ENCODE data around the gene CCDC170.
"Not testable (repeated sequence)": the region's sequence is repeated elsewhere in the genome, so short reads cannot be mapped to it uniquely, and the experiment has no call there.

CCDC170 gene

DNA sequence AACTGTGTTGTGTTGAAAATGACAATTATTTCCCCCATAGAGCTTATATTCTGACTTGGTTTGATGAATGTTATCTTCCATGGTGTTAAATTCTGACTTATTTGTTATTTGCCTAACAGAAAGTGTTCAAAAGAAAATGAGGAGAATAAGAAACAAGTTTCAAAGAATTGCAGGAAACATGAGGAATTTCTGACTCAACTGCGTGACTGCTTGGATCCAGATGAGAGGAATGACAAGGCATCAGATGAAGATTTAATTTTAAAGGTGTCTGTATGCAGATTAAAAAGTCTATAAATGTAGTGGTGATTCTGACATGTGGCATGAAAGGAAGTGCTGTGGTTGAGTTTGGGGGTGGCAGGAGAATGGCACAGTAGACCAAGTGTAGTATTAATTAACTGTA is 50.6 kb downstream of the CCDC170 start:
- no peak for DNase-seq (ENCODE audit: low spot score)
- no peak for FAIRE-seq

DNA sequence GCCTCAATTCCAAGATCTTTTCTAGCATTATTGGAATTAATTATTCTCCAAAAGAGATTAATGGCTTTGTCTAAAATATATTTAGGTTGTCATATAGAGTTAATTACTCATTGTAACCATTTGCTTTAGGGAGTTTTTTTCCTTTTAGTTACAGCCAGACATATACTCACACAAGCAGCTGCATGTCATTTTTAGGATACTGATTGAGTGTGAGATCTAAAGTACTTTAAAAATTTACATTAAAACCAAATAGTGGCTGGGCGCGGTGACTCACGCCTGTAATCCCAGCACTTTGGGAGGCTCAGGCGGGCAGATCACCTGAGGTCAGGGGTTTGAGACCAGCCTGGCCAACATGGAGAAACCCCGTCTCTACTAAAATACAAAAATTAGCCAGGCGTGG is 51.1 kb downstream of the CCDC170 start:
- not testable (repeated sequence) for FAIRE-seq; DNase-seq (ENCODE audit: low spot score)

DNA sequence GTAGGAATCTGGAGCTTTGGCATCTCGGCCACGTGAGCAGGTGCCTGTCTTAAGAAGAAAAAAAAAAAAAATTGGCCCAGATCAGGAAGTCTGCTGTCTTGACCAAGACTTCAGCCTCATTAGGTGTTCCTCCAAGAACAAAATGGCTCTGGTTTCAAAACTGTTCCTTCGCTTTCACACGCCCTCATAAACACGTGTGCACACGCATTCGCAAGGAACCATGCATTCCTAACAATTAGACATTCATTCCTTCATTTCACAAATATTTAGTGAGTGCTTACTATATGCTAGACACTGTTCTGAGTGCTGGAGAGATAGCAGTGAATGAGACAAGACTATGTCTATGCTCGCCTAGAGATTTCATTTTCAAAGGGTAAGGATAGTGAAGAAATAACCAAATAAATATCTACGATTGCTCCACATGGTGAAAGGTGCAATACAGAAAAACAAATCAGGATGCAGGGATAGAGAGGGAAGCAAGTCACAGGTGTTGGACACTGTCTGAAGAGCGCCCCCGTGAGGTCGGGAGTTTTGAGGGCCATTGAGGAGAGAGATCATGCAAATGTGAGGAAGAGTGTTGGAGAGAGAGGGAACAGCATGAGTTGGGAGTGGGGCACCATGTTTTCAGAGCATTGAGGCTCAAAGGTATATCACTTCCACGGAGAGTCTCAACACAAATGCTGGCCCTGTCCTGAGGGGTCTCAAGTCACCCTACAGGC is 53.3 kb downstream of the CCDC170 start:
- FAIRE-seq (no peak), DNase-seq (ENCODE audit: low spot score) (no peak)

DNA sequence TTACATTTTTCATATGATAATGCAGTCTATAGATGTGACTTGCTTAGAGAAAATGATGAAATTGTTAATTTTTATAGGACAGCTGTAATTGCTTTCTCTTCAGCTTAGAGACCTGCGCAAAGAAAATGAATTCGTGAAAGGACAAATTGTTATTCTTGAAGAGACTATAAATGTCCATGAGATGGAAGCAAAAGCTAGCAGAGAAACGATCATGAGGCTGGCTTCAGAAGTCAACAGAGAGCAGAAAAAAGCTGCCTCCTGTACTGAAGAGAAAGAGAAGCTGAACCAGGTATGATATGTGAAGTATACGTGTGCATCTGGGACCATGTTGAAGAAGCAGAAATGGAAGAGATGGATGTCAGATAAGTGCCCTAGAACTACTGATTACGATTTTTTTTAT is 54.4 kb downstream of the CCDC170 start:
- DNase-seq (ENCODE audit: low spot score) = no peak
- no peak for FAIRE-seq

DNA sequence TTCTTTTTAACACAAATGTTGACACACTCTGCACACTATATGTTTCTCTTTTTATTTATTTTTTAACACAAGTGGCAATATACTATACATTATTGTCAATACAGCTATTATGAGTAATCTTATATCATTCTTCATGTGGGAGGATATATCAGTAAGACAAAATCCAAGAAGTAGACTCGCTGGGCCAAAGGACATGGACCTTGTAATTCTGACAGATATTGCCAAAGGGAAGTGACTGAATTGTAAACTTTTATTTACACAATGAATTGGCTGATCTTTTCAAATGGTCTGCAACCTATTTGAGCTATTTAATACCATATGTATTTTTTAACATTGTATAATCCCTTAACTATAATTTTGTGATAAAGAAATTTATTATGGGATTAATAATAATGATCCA is 56.0 kb downstream of the CCDC170 start:
- FAIRE-seq = no peak
- no peak for DNase-seq (ENCODE audit: low spot score)

DNA sequence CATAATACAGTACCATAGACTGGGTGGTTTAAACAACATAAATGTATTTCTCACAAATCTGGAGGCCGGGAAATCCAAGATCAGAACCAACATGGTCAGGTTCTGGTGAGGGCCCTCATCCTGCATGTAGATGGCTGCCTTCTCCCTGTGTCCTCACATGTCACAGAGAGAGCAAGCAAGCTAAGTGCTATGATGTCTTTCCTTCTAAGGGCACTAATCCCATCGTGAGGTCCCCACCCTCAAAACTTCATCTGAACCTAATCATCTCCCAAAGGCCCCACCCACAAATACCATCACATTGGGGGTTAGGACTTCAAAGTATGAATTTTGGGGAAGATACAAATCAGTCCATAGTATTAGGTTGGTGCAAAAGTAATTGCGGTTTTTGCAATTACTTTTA is 56.8 kb downstream of the CCDC170 start:
- FAIRE-seq = no peak

DNA sequence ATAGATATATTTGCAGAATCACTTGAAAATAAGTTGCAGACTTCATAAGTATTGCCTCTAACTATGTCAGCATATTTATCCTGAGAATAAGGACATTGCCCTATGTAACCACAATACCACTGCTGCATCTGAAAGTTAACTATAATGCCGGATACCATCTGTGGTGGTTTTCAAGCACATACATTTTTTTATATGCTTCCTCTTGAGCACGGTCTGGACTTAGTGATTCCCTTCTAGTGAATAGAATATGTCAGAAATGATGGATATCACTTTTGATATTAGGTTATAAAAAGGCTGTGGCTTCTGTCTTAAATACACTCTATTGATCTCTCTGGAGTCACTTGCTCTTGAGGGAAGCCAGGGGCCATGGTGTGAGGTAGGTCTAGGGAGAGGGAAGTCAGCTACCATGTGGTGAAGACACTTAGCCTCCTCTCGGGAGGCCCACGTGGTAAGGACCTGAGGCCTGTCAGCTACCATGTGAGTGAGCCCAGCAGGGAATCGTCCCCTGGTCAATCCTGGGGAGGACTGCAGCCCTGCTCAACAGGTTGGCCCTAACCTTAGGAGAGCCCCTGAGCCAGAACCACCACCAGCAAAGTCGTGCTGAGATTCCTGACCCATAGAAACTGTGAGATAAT is 57.5 kb downstream of the CCDC170 start:
- no peak for DNase-seq (ENCODE audit: low spot score)
- no peak for FAIRE-seq

More for the DNA sequence above, 56.8 kb downstream of the CCDC170 start:
- no peak for DNase-seq (ENCODE audit: low spot score)

DNA sequence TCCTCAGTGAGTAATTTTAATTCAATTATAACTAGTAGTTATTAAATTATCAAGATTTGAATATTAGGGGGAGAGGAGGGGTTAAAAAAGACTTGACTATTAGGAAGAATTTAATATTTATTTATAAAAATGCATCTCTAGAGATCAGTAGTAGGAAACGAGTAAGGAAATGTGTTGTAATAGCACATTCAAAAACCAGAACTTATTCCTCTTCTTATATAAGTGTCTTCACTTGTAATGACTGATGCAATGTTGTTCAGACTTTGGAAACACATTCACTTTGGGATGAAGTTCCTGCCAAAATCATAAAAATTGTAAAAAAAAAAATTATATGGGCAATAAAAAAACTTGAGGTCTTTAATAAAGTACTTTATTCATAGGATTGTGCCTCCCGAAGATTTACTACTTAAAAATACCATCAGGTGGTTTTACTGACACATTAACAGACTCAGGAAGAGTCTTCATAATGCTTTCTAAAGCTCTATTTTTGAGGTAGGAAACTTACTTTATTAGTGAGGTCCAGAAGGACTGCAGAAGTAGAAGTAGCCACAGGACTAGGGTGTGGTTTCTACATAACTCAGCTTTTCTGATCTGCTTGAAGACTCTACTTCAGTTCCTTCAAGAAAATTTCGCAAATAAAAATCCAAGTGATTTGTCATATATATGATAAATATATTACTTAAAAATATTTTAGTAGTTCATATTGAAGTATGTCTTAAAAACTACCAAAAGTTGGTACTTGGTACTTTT is 59.8 kb downstream of the CCDC170 start:
- no peak for FAIRE-seq

DNA sequence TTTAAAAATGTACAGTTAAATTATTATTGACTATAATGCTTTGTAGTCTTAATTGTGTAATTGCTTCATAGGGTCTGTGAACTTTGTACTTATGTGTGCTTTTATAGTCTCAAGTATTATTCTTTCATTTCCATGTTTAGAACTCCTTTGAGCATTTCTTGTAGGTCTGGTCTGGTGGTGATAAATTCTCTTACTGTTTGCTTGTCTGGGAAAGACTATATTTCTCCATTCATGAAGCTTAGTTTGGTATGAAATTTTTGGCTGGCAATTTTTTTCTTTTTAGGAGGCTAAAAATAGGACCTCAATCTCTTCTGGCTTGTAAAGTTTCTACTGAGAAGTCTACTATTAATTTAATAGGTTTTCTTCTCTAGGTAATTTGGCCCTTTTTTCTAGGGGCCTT is 67.4 kb downstream of the CCDC170 start:
- no peak for DNase-seq (ENCODE audit: low spot score)
- no peak for FAIRE-seq

More for the DNA sequence above, 59.8 kb downstream of the CCDC170 start:
- DNase-seq (ENCODE audit: low spot score) = no peak

DNA sequence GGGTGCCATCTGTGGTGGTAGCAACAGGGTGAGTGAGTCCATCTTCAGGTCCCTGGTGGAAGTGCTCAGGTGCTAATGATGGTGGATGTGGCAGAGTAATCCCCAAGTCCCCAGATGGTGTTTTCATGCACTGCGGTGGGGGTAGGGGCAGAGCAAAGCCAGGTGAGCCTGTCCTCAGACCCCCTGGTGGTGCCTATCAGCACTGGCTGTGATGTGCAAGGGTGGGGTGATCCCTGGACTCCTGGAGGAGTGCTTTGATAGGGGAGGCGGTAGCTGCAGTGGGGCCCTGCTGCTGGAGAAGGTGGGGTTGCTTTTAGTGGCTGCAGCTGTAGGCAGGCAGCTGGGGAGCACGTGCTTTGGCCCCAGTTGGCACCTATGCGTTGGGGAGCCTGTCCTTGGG is 70.8 kb downstream of the CCDC170 start:
- no peak for DNase-seq (ENCODE audit: low spot score)
- no peak for FAIRE-seq

DNA sequence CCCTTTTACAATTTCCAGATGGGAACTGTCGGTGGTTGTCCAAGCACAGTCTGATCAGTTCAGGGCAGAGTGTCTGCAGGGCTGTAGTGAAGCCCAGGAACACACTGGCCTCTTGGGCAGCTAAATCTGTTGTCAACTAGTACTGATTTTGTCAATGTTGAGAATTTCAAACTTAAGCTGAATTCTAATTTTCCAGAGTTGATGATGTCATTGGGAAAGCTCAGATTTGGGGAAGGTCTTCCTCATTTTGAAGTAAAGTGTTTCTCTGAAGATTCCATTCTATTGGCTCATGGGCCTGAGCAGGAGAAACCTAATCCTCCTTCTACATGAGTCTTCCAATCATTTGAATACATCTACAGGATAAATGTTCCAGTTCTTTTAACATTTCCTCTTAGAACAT is 72.1 kb downstream of the CCDC170 start:
- FAIRE-seq (no peak), DNase-seq (ENCODE audit: low spot score) (no peak)

DNA sequence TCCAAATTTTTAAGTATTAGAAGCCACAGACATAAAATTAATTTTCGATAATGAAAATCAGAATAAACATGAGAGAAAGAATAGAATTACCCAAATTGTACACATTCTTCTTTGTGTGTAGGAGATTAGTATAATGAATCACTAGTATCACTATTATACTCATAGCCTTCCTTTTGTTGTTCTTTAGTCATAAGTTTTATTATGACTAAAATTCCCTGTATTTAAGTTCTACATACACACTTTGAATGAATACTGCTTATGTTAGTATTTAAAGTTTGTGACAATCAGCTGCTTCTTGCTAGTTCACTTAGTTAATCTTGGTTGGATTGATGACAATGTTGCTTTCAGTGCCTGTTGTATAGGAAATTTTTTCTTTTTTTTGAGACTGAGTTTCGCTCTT is 72.7 kb downstream of the CCDC170 start:
- FAIRE-seq = no peak
- DNase-seq (ENCODE audit: low spot score) = no peak

DNA sequence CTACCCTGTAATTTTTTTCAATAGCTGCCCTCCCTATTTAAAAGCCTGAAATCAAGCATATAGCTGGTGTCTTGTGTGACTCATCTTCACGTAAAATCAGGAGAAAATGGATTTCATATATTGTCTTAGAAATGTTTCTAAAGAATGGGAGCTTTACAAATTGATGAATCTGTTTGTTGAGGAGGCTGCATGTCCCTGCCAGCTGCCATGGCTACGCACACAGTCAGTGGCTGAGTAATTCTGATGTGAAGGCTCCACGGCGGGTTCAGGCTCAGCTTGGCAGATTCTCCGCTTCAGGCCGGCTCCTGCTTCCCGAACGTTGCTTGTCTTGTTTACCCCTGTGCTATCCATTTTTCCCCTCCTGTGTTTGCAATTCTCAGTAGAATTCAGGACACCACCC is 82.8 kb downstream of the CCDC170 start:
- no peak for FAIRE-seq
- no peak for DNase-seq (ENCODE audit: low spot score)

DNA sequence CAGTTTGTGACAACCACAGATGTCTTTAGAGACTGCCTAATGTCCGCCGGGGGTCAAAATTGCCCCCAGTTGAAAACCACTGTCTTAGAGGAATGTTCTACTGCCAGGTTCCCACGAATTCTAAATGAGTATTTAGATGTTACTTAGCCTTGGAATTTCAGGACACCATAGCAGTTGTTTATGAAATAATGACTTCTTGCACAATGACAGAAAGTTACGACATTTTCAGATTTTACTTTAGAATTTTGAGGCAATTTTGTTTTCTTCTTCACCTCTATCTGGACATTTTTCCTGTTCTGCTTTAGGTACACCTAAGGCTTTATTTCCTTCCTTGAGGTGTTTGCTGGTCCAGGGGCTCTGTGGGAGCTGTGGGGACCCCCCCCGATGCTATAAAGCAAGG is 83.4 kb downstream of the CCDC170 start:
- FAIRE-seq (no peak), DNase-seq (ENCODE audit: low spot score) (no peak)

DNA sequence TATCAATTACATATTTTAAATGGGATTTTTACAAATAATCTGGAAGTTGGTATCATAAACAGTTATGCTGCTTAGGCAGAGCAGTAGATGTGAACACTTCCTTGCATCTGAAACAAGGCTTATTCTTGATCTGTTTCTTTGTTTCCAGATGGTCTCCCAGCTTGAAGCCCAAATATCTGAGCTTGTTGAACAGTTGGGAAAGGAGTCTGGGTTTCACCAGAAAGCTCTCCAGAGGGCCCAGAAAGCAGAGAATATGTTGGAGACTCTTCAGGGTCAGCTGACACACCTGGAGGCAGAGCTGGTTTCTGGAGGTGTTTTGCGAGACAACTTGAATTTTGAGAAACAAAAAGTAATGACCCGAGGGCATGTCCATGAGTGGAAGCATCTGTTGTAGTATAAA is 91.9 kb downstream of the CCDC170 start:
- DNase-seq (ENCODE audit: low spot score) (no peak), FAIRE-seq (no peak)

DNA sequence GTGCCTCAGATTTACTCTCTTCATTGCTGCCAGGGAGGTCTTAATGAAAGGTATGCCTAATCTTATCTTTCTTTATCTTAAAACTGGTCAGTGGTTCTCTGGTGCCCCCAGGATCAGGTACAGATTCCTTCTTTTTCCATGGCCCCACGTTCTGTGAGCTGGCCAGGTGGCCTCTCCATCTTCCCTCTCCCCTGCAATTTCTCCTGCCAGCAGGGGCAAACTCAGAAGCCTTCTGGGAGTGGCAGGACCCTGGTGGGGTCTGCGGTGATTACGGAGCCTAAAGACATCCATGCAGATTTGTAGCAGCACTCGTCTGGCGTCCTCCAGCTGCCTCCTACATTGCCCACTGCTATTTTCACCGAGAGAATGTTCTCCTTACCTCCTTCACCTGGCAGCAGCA is 95.8 kb downstream of the CCDC170 start:
- no peak for FAIRE-seq

DNA sequence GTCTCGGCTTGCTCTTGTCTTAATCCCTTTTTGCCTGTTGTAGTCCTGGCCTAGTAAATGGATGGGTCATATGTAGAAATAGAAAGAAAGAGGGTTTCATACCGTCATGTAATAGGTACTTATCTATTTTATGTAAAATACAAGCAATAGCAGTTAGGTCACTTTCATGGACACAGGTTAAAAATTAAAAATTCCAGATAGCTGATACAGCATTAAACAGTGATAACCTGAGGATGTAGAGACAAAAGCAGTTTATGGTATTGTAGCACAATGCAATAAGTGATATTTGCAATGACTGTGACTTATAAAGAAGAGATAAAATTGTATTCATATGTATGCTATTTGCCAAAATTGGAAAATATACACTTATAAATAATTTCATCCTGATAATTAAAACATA is 96.9 kb downstream of the CCDC170 start:
- DNase-seq (ENCODE audit: low spot score) (no peak), FAIRE-seq (no peak)

More for the DNA sequence above, 95.8 kb downstream of the CCDC170 start:
- DNase-seq (ENCODE audit: low spot score) = no peak

DNA sequence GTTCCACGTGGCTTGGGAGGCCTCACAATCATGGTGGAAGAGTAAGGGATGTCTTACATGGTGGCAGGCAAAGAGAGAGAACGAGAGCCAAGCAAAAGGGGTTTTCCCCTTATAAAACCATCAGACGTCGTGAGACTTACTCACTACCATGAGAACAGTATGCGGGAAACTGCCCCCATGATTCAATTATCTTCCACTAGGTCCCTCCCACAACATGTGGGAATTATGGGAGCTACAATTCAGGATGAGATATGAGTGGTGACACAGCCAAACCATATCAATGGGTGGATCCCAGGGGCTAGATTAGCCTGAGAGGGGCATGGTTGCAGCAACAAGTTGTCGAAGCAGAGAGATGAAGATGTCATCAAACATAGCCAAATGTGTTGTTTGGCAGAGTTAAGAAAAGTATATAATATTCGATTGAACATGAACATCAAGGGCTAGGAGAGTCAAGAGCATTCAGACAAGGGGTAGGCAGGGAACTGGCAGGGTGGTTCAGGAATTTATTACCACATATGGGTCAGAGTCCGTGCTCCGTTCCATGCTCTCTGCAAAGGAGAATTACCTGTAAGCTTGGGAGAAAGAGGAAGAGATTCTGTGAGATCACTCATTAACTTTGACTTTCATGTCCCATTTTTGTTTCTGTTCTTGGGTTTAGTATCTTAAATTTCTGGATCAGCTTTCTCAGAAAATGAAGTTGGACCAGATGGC is 98.8 kb downstream of the CCDC170 start:
- no peak for DNase-seq (ENCODE audit: low spot score)
- FAIRE-seq = no peak

DNA sequence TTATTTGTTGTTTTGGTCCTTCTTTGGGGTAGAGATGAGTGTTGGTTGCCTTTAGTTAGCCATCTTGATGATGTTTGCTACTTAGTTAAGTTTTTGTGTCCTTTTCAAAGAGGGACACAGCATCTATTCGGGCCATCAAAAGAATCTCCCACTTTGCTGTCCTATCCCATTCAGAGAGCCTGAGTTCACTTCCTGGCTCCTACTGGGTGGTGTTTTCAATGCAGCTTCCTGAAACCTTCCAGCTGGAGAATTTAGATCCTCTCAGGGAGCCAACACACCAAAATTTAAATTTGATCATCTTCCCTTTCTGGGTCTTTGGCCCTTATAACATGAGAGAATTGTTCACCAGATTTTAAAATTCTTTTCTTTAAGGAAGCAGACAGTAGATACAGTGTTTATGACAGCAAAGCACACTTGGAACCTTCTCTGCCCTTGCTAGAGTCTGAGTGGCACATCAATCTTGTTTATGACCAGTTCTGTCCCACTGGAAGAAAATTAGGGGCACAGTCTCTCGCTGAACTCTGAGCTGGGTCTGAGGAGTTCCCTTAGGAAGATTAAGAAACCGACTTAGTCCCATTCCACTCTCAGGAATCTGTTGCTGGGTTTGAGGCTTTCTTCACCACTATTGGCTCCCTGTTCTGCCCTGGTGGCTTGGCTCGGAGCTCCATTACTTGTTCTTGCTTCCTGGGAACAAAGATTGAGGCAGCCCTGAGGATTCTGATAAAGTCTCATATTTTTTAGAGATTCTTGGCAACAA is 115.5 kb downstream of the CCDC170 start:
- DNase-seq (ENCODE audit: low spot score) = no peak
- FAIRE-seq = no peak

DNA sequence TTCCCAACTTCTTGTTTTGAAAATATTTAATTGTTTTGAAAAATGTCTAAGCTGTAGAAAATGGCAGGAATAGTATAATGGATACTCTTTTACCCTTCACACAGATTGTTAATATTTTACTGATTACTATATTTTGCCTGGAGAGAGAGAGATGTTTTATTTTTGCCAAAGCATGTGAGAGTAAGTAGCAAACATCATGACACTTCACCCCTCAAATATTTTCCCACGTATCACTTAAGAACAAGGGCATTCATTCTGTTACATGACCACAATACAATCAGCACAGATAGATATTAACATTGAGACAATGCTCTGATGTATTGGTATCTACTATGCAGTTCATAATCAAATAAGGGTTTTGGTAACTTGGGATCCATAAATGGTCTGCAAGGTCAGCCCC is 116.5 kb downstream of the CCDC170 start:
- no peak for DNase-seq (ENCODE audit: low spot score)
- FAIRE-seq = peak; percentile 74

DNA sequence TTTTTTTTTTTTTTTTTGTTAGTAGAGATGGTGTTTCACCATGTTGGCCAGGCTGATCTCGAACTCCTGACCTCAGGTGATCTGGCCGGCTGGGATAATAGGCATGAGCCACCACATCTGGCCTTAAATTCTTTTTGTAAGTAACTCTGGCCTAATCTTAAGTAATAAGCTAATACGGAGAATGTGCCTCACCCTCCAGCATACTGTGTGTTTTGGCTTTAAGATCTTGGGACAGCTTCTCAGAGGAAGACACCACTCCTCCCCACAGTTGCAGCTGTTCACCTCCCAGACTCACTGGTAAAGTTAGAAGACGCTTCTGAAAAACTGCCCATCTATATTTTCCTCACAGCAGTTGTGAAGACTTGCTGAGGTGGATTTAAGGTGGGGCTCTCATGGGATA is 120.8 kb downstream of the CCDC170 start:
- DNase-seq (ENCODE audit: low spot score) (no peak), FAIRE-seq (no peak)
